Activated naive CD8-positive, alpha-beta T cell treated with anti-CD3 and anti-CD28 coated beads, Interleukin-2, amount 50 U/mL, for 24 hours (primary cell): ENCODE results near the gene SNAPC4.
"Not testable (repeated sequence)": the region's sequence is repeated elsewhere in the genome, so short reads cannot be mapped to it uniquely, and the experiment has no call there.

Experiments used
- ATAC-seq: fragments of 150-1000 bp; cut with Tn5 transposase; one replicate; pipeline ENCODE4 v1.10.0; 2021
- DNase-seq: peaks from one replicate; pipeline ENCODE4 v3.0.0; 2021
- H3K27ac Mint-ChIP-seq: one replicate; pipeline ENCODE4 v1.8.0; 2021; ENCODE audit warnings: mild to moderate bottlenecking, mixed read lengths
- H3K27me3 Mint-ChIP-seq: one replicate; pipeline ENCODE4 v1.8.0; 2021; ENCODE audit warnings: mixed read lengths
- H3K36me3 Mint-ChIP-seq: one replicate; pipeline ENCODE4 v1.8.0; 2021; ENCODE audit warnings: low read depth, mixed read lengths
- H3K4me1 Mint-ChIP-seq: one replicate; pipeline ENCODE4 v1.8.0; 2021; ENCODE audit warnings: mixed read lengths
- H3K4me3 Mint-ChIP-seq: one replicate; pipeline ENCODE4 v1.8.0; 2021; ENCODE audit warnings: mild to moderate bottlenecking, moderate library complexity, mixed read lengths
- H3K9me3 Mint-ChIP-seq: one replicate; pipeline ENCODE4 v1.8.0; 2021; ENCODE audit warnings: mixed read lengths

The SNAPC4 gene

GRCh38 chr9:136357202-136357725 is 42.7 kb downstream of the SNAPC4 start:
- Mint-ChIP-seq H3K9me3 (no peaks in the 10 kb centered on the region), H3K27ac (no peak overlapping the region)
- ATAC-seq, result no peak

GRCh38 chr9:136355616-136356557 is 44.1 kb downstream of the SNAPC4 start:
- no peak for DNase-seq
- ATAC-seq, result peak; percentile 5
- Mint-ChIP-seq H3K27ac (no peak overlapping the region), H3K9me3 (no peaks in the 10 kb centered on the region), H3K36me3 (no peaks in the 10 kb centered on the region), H3K4me1 (no peaks in the 10 kb centered on the region), H3K4me3 (no peak overlapping the region), H3K27me3 (no peaks in the 10 kb centered on the region)

More at GRCh38 chr9:136357202-136357725, 42.7 kb downstream of the SNAPC4 start:
- Mint-ChIP-seq H3K27me3 (no peaks in the 10 kb centered on the region), H3K4me1 (no peaks in the 10 kb centered on the region), H3K36me3 (no peaks in the 10 kb centered on the region), H3K4me3 (no peak overlapping the region)
- DNase-seq, result no peak

- no peaks in the 10 kb centered on the region for H3K9me3 Mint-ChIP-seq
- H3K4me3 Mint-ChIP-seq, result no peak overlapping the region
- DNase-seq, result no peak
Observed at GRCh38 chr9:136354592-136355085, 45.3 kb downstream of the SNAPC4 start.

GRCh38 chr9:136353757-136354488 is 46.0 kb downstream of the SNAPC4 start:
- no peak overlapping the region for H3K4me3 Mint-ChIP-seq
- no peaks in the 10 kb centered on the region for H3K9me3 Mint-ChIP-seq
- ATAC-seq (no peak), DNase-seq (no peak)
- no peaks in the 10 kb centered on the region for H3K27me3 Mint-ChIP-seq
- no peak overlapping the region for H3K27ac Mint-ChIP-seq
- H3K4me1 Mint-ChIP-seq, result no peaks in the 10 kb centered on the region
- no peaks in the 10 kb centered on the region for H3K36me3 Mint-ChIP-seq

More at GRCh38 chr9:136354592-136355085, 45.3 kb downstream of the SNAPC4 start:
- Mint-ChIP-seq H3K27ac (no peak overlapping the region), H3K36me3 (no peaks in the 10 kb centered on the region), H3K27me3 (no peaks in the 10 kb centered on the region), H3K4me1 (no peaks in the 10 kb centered on the region)
- ATAC-seq, result no peak

GRCh38 chr9:136353088-136353487 is 46.9 kb downstream of the SNAPC4 start:
- Mint-ChIP-seq H3K27me3 (no peaks in the 10 kb centered on the region), H3K4me1 (no peaks in the 10 kb centered on the region)

GRCh38 chr9:136352682-136353081 is 47.3 kb downstream of the SNAPC4 start:
- Mint-ChIP-seq H3K36me3 (no peaks in the 10 kb centered on the region), H3K27ac (no peak overlapping the region), H3K4me3 (no peak overlapping the region), H3K27me3 (no peaks in the 10 kb centered on the region), H3K9me3 (no peaks in the 10 kb centered on the region), H3K4me1 (no peaks in the 10 kb centered on the region)
- ATAC-seq (no peak), DNase-seq (no peak)

More at GRCh38 chr9:136353088-136353487, 46.9 kb downstream of the SNAPC4 start:
- no peak for ATAC-seq
- Mint-ChIP-seq H3K9me3 (no peaks in the 10 kb centered on the region), H3K36me3 (no peaks in the 10 kb centered on the region), H3K27ac (no peak overlapping the region), H3K4me3 (no peak overlapping the region)
- no peak for DNase-seq

GRCh38 chr9:136351868-136352267 is 48.1 kb downstream of the SNAPC4 start:
- not testable (repeated sequence) for ATAC-seq, DNase-seq, H3K9me3 Mint-ChIP-seq, H3K4me3 Mint-ChIP-seq, H3K27ac Mint-ChIP-seq, H3K36me3 Mint-ChIP-seq, H3K27me3 Mint-ChIP-seq, H3K4me1 Mint-ChIP-seq

- Mint-ChIP-seq H3K4me3 (no peak overlapping the region), H3K4me1 (no peaks in the 10 kb centered on the region), H3K9me3 (no peaks in the 10 kb centered on the region), H3K36me3 (no peaks in the 10 kb centered on the region), H3K27me3 (no peaks in the 10 kb centered on the region), H3K27ac (no peak overlapping the region)
- DNase-seq (no peak), ATAC-seq (no peak)
Observed at GRCh38 chr9:136351252-136351800, 48.6 kb downstream of the SNAPC4 start.
